Esophagus muscularis mucosa (tissue), 4 donors: ENCODE measurements around the gene OR56A1.

ENCODE experiments used
- EP300 ChIP-seq: sonication (generic); formaldehyde crosslinking; IDR thresholded peaks from one replicate; pipeline ENCODE4 v1.6.1; 2017; ENCODE audit warnings: antibody characterized with exemption
- POLR2A ChIP-seq: fragments of 450-650 bp; IDR thresholded peaks from one replicate; pipeline ENCODE4 v1.6.1; 2017; ENCODE audit warnings: antibody characterized with exemption, moderate library complexity, mild to moderate bottlenecking, low read depth
- POLR2AphosphoS5 ChIP-seq, 2 donors: sonication (generic); formaldehyde crosslinking; IDR thresholded peaks; one replicate each; pipeline ENCODE4 v1.6.1; 2017; ENCODE audit warnings: antibody characterized with exemption in 2 of 2
- TF ChIP-seq, protein P1 (sequence below), 3 experiments: fragments of 200-600 bp in 2 of 3; fragments of 450-650 bp in 1 of 3; sonication (generic) in 2 of 3; IDR thresholded peaks; one replicate each; pipeline ENCODE4 v1.5.1; 2017 to 2019; ENCODE audit warnings: antibody characterized with exemption in 3 of 3, mild to moderate bottlenecking in 2 of 3, moderate library complexity in 1 of 3

DNA sequence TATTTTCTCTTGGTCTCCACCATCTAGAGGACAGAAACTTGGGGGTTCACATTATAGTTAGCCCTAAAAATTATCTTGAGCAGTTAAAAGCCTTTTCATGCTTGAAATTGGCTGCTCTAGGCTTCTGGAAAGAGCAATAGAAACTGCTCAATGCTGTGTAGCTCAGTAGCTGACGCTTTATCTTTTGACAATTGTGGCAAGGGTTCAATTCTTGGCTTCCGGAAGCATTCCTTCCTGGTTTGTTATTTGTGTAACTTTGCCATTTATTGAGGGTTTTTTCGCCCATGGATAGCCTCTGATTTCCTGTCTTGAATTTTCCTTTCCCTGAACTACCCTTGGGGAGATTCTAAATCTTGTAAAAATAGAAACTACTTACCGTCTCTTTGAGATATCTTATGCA is 10.3 kb upstream of the OR56A1 start:
- TF ChIP-seq POLR2A: no peak
- TF ChIP-seq, protein P1, sequence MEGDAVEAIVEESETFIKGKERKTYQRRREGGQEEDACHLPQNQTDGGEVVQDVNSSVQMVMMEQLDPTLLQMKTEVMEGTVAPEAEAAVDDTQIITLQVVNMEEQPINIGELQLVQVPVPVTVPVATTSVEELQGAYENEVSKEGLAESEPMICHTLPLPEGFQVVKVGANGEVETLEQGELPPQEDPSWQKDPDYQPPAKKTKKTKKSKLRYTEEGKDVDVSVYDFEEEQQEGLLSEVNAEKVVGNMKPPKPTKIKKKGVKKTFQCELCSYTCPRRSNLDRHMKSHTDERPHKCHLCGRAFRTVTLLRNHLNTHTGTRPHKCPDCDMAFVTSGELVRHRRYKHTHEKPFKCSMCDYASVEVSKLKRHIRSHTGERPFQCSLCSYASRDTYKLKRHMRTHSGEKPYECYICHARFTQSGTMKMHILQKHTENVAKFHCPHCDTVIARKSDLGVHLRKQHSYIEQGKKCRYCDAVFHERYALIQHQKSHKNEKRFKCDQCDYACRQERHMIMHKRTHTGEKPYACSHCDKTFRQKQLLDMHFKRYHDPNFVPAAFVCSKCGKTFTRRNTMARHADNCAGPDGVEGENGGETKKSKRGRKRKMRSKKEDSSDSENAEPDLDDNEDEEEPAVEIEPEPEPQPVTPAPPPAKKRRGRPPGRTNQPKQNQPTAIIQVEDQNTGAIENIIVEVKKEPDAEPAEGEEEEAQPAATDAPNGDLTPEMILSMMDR (IDR thresholded peaks at IDR 0.05): no peak
- no peak for TF ChIP-seq POLR2AphosphoS5 (IDR thresholded peaks at IDR 0.05)
- TF ChIP-seq EP300: no peak
